WTC11 (cell line): Measurements from ENCODE around the gene C17orf114.

Experiments
- ATAC-seq: fragments of 200-7000 bp; cut with Tn5 transposase; 2 replicates; pipeline ENCODE4 v1.10.0; 2021; ENCODE audit warnings: mild to moderate bottlenecking, moderate library complexity
- CTCF ChIA-PET: fragments of 300-600 bp; sonication (Branson Sonifier 250); formaldehyde crosslinking; loops from one replicate; lab custom pipeline; 2021; ENCODE audit warnings: antibody characterized with exemption; lab: Charles Lee
- POLR2A ChIA-PET: fragments of 350-600 bp; sonication (Branson Sonifier 250); formaldehyde crosslinking; loops from one replicate; lab custom pipeline; 2021; ENCODE audit warnings: antibody characterized with exemption; lab: Charles Lee
- DNase-seq: peaks from one replicate; pipeline ENCODE4 v3.0.0; 2021; ENCODE audit warnings: low spot score
- H3K27ac Mint-ChIP-seq: 2 replicates; pipeline ENCODE4 v1.8.0; 2021; ENCODE audit warnings: mixed read lengths
- H3K27me3 Mint-ChIP-seq: 2 replicates; pipeline ENCODE4 v1.8.0; 2021; ENCODE audit warnings: low read depth, mild to moderate bottlenecking, moderate library complexity, mixed read lengths
- H3K36me3 Mint-ChIP-seq: 2 replicates; pipeline ENCODE4 v1.8.0; 2021; ENCODE audit warnings: mixed read lengths
- H3K4me1 Mint-ChIP-seq: 2 replicates; pipeline ENCODE4 v1.8.0; 2022; ENCODE audit warnings: mixed read lengths
- H3K4me3 Mint-ChIP-seq: 2 replicates; pipeline ENCODE4 v1.8.0; 2021; ENCODE audit warnings: mild to moderate bottlenecking, moderate library complexity, mixed read lengths
- H3K9me3 Mint-ChIP-seq: 2 replicates; pipeline ENCODE4 v1.8.0; 2021; ENCODE audit warnings: mixed read lengths
- ATF3 ChIP-seq: sonication (generic); formaldehyde crosslinking; conservative IDR thresholded peaks from 2 replicates; pipeline ENCODE4 v1.8.1; 2022; ENCODE audit warnings: mild to moderate bottlenecking, missing genetic modification reagents
- E2F1 ChIP-seq: sonication (generic); formaldehyde crosslinking; IDR thresholded peaks from 2 replicates; pipeline ENCODE4 v1.8.0; 2022; ENCODE audit warnings: mild to moderate bottlenecking, missing genetic modification reagents
- E2F5 ChIP-seq: sonication (generic); formaldehyde crosslinking; IDR thresholded peaks from 2 replicates; pipeline ENCODE4 v1.8.1; 2022; ENCODE audit warnings: mild to moderate bottlenecking, moderate library complexity, missing genetic modification reagents
- ERG ChIP-seq: fragments of 250-450 bp; sonication (Bioruptor Pico); IDR thresholded peaks from 2 replicates; pipeline ENCODE4 v1.8.0; 2021; ENCODE audit warnings: mild to moderate bottlenecking
- ESRRA ChIP-seq: sonication (generic); formaldehyde crosslinking; IDR thresholded peaks from 2 replicates; pipeline ENCODE4 v1.8.1; 2022; ENCODE audit warnings: mild to moderate bottlenecking, missing genetic modification reagents, borderline replicate concordance
- ETV6 ChIP-seq: sonication (generic); formaldehyde crosslinking; IDR thresholded peaks from 2 replicates; pipeline ENCODE4 v1.8.1; 2022; ENCODE audit warnings: mild to moderate bottlenecking, missing genetic modification reagents
- FOXJ3 ChIP-seq: sonication (generic); formaldehyde crosslinking; IDR thresholded peaks from 2 replicates; pipeline ENCODE4 v1.9.0; 2021; ENCODE audit warnings: missing genetic modification reagents, mild to moderate bottlenecking, borderline replicate concordance
- GABPB1 ChIP-seq: sonication (generic); formaldehyde crosslinking; IDR thresholded peaks from 2 replicates; pipeline ENCODE4 v1.8.1; 2023; ENCODE audit warnings: mild to moderate bottlenecking, missing genetic modification reagents
- IRF2 ChIP-seq: sonication (generic); formaldehyde crosslinking; IDR thresholded peaks from 2 replicates; pipeline ENCODE4 v1.8.0; 2022; ENCODE audit warnings: low read depth, missing genetic modification reagents, borderline replicate concordance
- PRRX2 ChIP-seq: fragments of 250-450 bp; sonication (Bioruptor Pico); IDR thresholded peaks from 2 replicates; pipeline ENCODE4 v1.8.0; 2021; ENCODE audit warnings: mild to moderate bottlenecking
- SMAD4 ChIP-seq: sonication (generic); formaldehyde crosslinking; IDR thresholded peaks from 2 replicates; pipeline ENCODE4 v1.8.0; 2022; ENCODE audit warnings: mild to moderate bottlenecking, missing genetic modification reagents
- SOX15 ChIP-seq: fragments of 250-450 bp; sonication (Bioruptor Pico); IDR thresholded peaks from 2 replicates; pipeline ENCODE4 v1.9.0; 2021; ENCODE audit warnings: mild to moderate bottlenecking
- ZBTB43 ChIP-seq: sonication (generic); formaldehyde crosslinking; IDR thresholded peaks from 2 replicates; pipeline ENCODE4 v1.8.1; 2023; ENCODE audit warnings: mild to moderate bottlenecking, missing genetic modification reagents
- ZNF121 ChIP-seq: sonication (generic); formaldehyde crosslinking; IDR thresholded peaks from 2 replicates; pipeline ENCODE4 v1.8.0; 2023; ENCODE audit warnings: missing genetic modification reagents
- ZNF425 ChIP-seq: fragments of 250-450 bp; sonication (Bioruptor Pico); conservative IDR thresholded peaks from 2 replicates; pipeline ENCODE4 v1.9.0; 2021; ENCODE audit warnings: mild to moderate bottlenecking
- TF ChIP-seq, protein P1 (sequence below): sonication (generic); formaldehyde crosslinking; conservative IDR thresholded peaks from 2 replicates; pipeline ENCODE4 v1.8.1; 2023; ENCODE audit warnings: mild to moderate bottlenecking, low read depth, missing genetic modification reagents, moderate library complexity
- TF ChIP-seq, protein P2 (sequence below): sonication (generic); formaldehyde crosslinking; IDR thresholded peaks from 2 replicates; pipeline ENCODE4 v1.8.0; 2022; ENCODE audit warnings: mild to moderate bottlenecking, missing genetic modification reagents
- TF ChIP-seq, protein P3 (sequence below): fragments of 200-600 bp; IDR thresholded peaks from 2 replicates; pipeline ENCODE4 v1.8.0; 2022; ENCODE audit warnings: antibody characterized with exemption

C17orf114 gene

DNA sequence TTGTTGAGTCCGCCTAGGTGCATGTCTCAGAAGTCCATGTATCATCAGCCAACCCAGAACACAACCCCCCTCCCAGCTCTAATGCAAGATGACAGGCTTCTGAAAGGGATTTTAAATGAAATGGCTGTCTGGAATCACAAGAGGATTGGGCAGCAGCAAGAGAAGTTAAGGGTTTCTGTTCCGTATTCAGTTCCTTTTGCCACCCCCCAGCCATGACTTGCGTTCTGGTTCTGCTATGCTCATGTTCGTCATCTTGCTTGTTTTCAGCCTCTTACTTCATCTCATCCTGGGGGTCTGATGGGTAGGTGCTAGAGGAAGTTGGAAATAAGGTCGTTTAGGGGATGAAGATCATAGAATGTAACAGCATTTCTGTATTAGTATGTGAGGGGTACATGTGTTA lies 43.0 kb upstream of the C17orf114 start:
- POLR2A ChIA-PET = no interaction called here
- Mint-ChIP-seq H3K4me3 (no peak overlapping the region), H3K27me3 (no peaks in the 10 kb centered on the region), H3K36me3 (no peaks in the 10 kb centered on the region), H3K9me3 (no peaks in the 10 kb centered on the region)
- CTCF ChIA-PET = no interaction called here
- no peak for ATAC-seq
- DNase-seq = no peak
- no peak for TF ChIP-seq SOX15 (CRISPR knock-in tag)
- no peak for TF ChIP-seq E2F5 (CRISPR knock-in tag)
- TF ChIP-seq, protein P1, sequence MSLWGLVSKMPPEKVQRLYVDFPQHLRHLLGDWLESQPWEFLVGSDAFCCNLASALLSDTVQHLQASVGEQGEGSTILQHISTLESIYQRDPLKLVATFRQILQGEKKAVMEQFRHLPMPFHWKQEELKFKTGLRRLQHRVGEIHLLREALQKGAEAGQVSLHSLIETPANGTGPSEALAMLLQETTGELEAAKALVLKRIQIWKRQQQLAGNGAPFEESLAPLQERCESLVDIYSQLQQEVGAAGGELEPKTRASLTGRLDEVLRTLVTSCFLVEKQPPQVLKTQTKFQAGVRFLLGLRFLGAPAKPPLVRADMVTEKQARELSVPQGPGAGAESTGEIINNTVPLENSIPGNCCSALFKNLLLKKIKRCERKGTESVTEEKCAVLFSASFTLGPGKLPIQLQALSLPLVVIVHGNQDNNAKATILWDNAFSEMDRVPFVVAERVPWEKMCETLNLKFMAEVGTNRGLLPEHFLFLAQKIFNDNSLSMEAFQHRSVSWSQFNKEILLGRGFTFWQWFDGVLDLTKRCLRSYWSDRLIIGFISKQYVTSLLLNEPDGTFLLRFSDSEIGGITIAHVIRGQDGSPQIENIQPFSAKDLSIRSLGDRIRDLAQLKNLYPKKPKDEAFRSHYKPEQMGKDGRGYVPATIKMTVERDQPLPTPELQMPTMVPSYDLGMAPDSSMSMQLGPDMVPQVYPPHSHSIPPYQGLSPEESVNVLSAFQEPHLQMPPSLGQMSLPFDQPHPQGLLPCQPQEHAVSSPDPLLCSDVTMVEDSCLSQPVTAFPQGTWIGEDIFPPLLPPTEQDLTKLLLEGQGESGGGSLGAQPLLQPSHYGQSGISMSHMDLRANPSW = no peak
- TF ChIP-seq ETV6 = no peak
- TF ChIP-seq, protein P2, sequence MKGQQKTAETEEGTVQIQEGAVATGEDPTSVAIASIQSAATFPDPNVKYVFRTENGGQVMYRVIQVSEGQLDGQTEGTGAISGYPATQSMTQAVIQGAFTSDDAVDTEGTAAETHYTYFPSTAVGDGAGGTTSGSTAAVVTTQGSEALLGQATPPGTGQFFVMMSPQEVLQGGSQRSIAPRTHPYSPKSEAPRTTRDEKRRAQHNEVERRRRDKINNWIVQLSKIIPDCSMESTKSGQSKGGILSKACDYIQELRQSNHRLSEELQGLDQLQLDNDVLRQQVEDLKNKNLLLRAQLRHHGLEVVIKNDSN (CRISPR knock-in tag) = no peak
- no peak for TF ChIP-seq ERG (CRISPR knock-in tag)
- TF ChIP-seq ZBTB43 (CRISPR knock-in tag) = no peak
- TF ChIP-seq ZNF121 = no peak
- TF ChIP-seq ATF3 (CRISPR knock-in tag) = no peak
- TF ChIP-seq E2F1 (CRISPR knock-in tag) = no peak
- no peak for TF ChIP-seq ESRRA (CRISPR knock-in tag)
- TF ChIP-seq, protein P3, sequence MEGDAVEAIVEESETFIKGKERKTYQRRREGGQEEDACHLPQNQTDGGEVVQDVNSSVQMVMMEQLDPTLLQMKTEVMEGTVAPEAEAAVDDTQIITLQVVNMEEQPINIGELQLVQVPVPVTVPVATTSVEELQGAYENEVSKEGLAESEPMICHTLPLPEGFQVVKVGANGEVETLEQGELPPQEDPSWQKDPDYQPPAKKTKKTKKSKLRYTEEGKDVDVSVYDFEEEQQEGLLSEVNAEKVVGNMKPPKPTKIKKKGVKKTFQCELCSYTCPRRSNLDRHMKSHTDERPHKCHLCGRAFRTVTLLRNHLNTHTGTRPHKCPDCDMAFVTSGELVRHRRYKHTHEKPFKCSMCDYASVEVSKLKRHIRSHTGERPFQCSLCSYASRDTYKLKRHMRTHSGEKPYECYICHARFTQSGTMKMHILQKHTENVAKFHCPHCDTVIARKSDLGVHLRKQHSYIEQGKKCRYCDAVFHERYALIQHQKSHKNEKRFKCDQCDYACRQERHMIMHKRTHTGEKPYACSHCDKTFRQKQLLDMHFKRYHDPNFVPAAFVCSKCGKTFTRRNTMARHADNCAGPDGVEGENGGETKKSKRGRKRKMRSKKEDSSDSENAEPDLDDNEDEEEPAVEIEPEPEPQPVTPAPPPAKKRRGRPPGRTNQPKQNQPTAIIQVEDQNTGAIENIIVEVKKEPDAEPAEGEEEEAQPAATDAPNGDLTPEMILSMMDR = no peak
- TF ChIP-seq GABPB1 (CRISPR knock-in tag) = no peak
- TF ChIP-seq FOXJ3 (CRISPR knock-in tag) = no peak
- TF ChIP-seq ZNF425 (CRISPR knock-in tag) = no peak
- TF ChIP-seq PRRX2 (CRISPR knock-in tag) = no peak
- TF ChIP-seq IRF2 (CRISPR knock-in tag) = no peak
- TF ChIP-seq SMAD4 (CRISPR knock-in tag) = no peak
- TF ChIP-seq, all 79 proteins: peak for 0
- H3K4me1 Mint-ChIP-seq = peaks cover 43% of the 10 kb centered on the region
- H3K27ac Mint-ChIP-seq = peak overlapping the region; percentile 57; the same call in 1 of the 2 replicates
